Measurements from ENCODE around the gene TRIM4.

- TF ChIP-seq CTCF (IDR thresholded peaks at IDR 0.05) (no peak), POLR2A (IDR thresholded peaks at IDR 0.05) (no peak), EP300 (IDR thresholded peaks at IDR 0.05) (no peak)
Measured at GRCh38 chr7:99958564-99959227, 39.4 kb upstream of the TRIM4 start.
